ENCODE data around the gene ZNF605.
"Not testable (repeated sequence)": the region's sequence is repeated elsewhere in the genome, so short reads cannot be mapped to it uniquely, and the experiment has no call there.

The ZNF605 gene

DNA sequence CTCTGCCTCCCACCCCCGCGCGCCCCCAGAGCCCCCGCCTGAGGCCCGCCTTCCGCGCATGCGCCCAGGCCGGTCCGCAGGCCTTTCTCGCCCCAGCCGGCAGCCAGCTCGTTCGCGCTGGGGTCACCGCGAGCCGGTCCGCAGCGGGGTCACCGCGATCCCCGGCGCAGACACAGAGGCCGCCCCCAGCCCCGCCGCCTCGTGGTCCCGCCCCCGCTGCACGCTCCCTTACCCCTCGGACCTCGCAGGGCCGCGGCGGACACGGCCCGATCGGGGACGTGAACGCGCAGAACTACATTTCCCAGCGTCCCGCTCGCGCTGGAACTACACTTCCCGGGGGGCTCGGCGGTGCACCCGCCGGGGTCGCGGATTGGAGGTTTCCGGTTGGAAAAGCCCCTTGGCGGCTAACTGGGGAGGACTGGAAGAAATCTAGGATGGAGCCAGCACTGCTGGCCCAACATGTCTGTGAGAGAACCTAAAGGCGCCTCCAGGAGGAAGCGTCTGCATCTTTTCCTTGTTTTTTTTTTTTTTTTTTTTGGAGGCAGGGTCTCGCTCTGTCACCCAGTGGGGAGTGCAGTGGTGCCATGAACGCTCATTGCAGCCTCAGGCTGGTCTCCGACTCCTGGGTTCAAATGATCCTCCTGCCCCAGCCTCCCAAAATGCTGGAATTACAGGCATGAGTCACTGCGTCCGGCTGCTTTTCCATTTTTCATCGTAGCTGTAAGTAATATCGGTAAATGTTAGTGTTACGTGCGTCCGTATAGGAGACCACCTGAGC lies at the start of gene ZNF605:
Gene ZNF605, minus strand, starts transcription at position 296 of the 778 bp plus-strand sequence. CDS start 10,671 bp downstream, outside the sequence.
- peak; percentile 91 for DNase-seq

DNA sequence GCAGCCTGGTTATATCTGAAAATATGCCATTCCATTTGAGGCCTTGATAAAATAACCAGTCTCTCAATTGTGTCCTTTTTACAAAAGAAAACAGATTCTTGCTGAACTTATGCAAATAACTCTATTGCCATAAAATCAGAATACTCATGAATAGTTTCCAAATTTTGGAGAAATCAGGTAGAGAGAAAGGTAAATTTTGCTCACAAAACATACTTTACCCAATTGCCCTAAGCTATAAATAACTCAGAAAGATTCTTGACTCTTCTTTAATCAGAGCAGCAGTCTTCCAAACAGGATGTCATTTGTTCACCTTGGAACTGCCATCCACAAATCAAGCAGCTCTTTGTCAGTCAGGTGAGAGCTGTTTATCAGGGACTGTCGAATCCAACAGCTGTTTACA lies 42.6 kb upstream of the ZNF605 start:
- no peak for DNase-seq

DNA sequence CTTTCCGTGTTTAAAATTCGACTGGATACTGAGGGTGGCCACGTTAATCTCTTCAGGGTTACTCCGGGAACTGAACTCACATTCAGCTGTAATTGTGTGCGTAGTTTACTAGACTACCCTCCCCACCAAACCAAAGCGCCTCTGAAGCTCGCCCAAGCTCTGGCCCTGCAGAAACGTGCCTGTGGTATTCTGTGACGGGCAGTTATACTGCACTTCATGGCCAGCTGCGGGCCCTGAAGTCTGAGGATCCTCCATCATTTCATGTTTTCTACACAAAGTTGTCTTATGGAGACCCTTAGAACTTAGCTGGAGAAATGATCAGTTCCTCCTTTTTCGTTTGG lies 30.7 kb upstream of the ZNF605 start:
- DNase-seq, result peak; percentile 32

DNA sequence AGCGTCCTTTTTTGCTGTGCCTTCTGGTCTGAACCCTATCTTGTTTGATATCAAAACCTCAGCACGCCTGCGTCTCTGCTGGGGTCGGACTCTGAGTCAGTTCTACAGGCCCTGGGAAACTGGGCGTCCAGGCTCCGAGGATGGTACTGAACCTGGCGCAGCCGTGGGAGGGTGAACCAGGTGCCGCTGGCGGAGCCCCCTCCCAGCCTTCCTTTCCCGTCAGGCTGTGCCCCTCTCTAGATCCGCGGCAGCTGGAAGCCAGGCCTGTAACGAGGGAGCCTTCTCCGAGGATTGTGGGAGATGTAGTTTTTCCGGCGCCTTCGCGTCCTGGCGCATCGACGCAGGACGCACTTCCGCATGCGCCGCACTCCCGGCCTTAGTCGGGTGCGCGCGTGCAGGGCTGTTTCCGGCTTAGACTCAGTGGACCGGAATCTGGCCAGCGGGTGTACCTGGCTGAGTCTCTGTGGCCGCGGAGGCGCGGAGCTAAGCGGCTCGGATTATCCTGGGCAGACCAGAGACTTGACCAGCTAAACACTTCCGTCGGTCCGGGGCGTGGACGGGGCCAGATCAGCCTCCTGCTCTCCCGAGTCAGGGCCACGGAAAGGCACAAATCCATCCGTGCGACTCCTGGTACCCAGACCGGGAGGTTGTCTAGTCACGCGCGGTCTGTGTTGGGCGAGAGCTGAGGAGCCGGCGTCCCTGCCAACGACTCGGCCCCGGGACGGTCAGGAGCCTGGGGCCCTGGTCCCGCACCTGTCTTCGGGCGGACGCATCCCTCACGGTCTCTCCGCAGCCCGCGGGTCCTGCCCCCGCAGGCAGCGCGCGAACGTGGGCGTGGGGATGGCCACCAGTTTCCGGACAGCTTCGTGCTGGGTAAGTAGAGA lies 30.1 kb upstream of the ZNF605 start, which contains the start of gene ZNF26:
Gene ZNF26, plus strand, starts transcription at position 367 of the 884 bp plus-strand sequence. Its CDS starts 474 bp downstream, at position 841.
- peak; percentile 96 for DNase-seq

DNA sequence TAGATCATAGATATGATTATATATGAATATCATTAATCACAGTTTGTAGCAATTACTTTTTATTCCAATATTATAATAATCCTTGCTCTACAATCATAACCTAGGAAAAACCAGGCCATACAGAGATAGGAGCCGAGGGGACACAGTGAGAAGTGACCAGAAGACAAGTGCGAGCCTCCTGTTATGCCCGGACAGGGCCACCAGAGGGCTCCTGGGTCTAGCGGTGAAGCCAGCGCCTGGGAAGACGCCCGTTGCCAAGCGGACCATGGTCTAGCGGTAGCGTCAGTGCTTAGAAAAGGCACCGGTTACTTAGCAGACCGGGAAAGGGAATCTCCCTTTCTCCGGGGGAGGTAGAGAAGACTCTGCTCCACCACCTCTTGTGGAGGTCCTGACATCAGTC lies 20.8 kb upstream of the ZNF605 start:
- DNase-seq, result peak; percentile 56

DNA sequence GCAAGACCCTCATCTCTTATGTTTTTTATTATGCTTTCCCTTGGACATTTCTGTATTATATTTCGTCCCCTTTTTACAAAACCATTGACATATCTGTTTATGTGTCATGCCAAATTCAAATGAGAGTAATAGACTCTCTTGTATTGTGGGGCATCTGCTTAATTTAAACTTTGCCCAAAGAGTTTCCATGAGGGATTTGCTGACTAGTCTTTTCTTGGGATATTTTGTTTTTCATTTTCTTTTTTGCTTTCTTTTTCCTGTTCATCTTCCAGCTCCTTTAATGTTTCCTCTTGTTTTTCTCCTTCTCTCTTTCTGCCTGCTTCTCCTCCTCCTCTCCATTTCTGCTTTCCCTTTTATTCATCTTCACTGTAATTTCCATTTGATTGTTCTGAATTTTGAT lies 16.3 kb upstream of the ZNF605 start:
- no peak for DNase-seq

DNA sequence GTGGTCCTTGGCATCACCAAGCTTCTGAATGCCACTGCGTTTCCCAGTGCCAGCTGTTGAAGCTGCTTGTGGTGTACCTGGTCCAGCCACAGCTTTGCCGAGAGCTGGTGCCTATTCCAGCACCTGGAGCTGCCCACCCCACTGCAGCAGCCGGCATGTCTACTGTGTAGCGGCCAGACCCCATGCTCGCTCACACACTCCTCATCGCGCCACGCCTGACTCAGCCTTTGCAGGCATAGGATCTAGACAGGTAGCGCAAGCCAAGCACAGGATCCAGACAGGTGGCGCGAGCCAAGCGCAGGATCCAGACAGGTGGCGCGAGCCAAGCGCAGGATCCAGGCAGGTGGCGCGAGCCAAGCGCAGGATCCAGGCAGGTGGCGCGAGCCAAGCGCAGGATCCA lies 11.6 kb upstream of the ZNF605 start:
- no peak for DNase-seq

DNA sequence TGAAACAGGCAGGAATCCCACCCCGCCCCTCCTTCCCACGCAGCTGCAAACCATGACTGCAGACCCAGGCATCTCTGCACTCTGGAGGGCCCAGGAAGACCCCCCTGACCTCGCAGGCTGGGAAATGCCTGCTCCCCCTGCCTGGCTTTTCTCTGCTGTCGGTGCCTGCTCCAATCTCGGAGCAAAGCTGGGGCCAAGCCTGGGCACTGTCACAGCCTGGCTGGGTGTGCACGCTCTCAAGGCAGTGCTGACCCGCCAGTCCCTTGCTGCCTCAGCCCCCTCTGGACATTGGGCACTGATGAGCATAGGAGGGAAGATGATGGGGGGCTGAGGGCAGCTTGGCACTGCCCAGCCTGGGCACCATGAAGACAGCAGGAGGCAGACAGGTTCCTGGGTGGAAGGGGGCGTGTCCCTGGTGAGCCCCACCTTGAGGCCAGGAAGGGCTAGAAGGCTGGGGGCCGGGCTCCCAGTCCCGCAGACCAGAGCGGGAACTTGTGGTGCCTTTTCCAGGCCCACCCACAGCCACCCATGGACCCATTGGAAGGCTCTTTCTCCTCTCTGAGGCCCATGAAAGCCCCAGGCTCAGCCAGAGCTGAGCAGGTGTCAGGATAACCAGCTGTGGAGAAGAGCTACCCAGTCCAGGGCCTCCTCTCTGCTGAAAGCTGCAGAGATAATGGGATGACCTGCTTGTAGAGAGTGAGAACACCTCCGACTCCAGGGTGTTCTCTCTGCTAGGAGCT lies 10.7 kb upstream of the ZNF605 start:
- no peak for DNase-seq

DNA sequence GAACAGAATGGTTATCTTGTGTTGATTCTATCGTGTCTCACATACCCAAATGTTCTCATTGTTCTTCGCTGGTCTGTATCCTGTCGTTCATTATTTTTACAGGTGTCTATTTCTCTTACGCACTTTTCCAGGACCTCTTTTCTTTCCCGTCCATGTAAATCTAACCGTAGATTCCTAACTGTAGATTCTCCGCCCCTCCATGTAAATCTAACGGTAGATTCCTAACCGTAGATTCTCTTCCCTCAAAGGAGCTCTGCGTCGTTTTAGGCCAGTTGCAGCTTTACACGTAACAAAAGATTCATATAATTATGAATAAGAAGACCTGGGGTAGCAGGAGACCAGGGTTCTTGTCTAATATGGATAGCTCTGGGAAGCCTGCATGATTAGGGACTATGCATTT lies 9.7 kb upstream of the ZNF605 start:
- DNase-seq, result no peak

DNA sequence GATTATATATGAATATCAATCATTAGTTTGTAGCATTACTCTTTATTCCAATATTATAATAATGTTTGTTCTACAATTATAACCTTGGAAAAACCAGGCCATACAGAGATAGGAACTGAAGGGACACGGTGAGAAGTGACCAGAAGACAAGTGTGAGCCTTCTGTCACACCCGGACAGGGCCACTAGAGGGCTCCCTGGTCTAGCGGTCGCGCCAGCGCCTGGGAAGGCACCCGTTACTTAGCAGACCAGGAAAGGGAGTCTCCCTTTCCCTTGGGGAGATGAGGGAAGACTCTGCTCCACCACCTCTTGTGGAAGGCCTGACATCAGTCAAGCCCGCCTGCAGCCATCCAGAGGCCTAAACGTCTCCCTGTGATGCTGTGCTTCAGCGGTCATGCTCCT lies 7.8 kb upstream of the ZNF605 start:
- not testable (repeated sequence) for DNase-seq

DNA sequence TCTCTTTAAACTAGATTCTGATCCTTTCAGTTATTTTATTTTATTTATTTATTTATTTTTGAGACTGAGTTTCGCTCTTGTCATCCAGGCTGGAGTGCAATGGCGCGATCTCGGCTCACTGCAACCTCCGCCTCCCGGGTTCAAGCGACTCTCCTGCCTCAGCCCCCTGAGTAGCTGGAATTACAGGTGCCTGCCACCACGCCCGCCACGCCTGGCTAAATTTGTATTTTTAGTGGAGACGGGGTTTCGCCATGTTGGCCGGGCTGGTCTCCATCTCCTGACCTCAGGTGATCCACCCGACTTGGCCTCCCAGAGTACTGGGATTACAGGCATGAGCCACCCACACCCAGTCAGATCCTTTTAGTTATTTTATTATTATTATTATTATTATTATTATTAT lies 5.7 kb upstream of the ZNF605 start:
- not testable (repeated sequence) for DNase-seq

DNA sequence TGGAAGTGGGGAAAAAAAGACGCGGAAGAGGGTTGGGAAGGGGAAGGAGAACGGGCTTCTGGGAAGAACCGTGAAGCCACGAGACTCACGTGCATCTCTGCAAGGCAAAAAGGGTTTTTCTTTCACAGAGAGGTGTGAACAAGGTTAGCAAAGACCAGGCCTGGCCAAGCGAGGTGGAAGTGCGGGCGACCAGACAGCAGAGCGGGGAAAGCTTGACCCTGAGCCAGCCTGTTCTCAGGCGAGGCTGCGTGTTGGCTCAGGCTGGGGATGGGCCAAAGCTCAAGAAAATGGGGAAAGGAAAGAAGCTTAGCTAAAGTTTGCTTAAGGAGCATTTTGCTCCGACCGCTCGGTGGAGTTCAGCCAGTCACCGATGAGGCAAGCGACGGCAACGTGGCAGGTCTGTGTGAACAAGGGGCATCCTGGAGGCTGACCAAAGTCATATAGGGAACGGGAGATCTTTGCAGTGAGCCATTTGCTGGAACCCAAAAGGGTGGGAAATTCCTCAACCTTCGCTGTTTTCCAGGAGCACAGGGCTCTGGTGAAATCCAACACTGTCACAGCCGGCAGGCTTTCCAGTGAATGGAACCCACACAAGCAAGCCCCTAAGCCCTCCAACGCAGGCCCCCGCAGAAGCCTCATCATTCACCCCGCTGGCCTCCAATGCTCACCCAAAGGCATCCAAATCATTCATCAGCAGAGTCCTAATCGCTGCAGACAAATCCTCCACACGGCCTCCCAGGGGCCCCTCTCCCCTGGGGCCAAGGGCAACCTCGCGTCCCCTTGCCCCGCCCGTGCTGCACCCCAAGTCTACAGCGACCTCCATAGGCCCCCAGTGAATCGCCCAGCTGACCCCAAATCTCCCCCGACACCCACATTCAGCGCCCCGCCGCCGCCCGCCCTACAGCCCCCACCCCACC lies 754 bp downstream of the ZNF605 start:
- peak; percentile 60 for DNase-seq

DNA sequence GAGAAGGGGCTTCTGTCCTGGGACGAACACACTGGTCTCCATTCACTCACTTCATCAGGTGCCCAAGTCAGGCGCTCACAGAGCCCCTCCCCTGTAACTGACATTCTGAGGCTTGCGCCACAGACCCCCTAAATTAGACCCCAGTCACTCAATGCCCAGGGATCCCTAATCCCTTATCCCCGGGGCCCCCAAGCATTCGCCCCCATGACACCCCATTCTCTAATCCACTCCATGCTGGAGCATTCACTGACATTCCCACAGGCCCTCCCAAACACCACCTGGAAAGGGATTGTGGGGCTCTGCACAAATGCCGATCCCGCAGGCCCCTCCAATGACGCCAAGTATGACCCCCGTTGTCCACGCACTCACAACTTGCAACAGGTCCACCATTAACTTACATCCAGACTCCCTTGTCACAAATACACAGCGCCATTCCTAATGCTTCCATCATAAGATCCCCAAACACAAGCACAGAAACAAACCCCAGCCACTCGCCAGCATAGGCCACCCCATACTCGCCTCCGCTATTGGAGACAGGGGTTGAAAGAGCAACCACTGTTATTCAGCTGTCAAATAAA lies 1.5 kb downstream of the ZNF605 start:
- peak; percentile 6 for DNase-seq

DNA sequence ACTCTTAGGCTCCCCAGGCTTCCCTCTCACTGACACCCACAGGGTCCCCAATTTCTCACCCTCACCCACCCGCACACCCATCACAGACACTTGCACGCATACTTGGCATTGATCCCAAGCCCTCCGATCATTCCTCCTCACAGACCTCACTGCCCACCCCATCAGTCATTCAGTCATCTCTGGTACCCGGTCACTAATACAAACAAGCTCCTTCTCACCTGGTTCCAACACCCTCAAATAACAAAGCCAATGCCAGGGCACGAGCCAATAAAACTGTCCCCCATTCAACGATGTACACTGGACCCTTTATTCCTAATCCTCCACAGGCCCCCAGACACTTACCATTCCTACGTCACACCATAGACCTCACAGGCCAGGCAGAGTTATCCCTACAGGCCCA lies 2.3 kb downstream of the ZNF605 start:
- no peak for DNase-seq

DNA sequence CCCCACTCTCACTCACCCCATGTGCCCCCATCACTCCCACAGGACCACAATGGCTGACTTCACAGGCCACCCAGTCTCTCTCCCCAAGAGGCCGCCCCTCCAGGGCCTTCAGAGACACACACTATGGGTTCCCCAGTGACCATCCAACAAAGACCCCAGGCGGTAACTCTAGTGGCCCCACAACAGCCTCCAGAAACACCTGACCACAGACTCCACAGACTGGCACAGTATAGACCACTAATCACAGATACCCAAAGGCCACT lies 3.0 kb downstream of the ZNF605 start:
- DNase-seq, result no peak

DNA sequence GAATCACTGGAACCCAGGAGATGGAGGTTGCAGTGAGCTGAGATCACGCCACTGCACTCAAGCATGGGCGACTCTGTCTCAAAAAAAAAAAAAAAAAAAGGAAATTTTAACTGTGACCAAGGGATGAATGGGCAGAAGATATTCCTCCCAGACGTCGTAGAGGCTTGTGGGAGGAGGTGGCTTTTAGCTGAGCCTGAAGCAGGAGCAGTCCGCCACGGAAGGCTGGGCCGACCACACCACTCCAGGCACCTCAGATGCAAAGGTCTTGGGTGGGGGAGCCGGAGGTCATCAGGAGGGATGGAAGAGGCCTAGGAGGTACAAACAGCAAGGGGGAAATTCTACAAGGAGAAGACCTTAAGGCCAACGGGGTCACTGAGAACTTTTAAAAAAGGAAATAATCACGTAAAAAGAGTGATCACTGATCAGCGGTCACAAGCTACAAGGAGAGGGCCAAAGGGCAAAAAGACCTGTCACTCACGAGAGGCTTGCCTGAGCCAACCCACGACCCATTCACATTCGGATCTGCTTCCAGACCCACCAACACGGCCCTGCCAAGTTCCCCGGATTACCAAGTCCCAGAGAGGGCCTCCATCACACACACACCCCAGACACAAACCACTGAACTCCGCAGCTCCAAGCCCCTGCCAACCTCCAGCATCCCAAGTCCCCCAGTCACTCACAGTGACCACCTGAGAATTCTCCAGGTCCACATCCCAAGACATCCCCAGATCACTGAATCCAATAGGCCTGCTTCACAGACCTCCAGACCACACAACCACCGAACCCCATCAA lies 3.5 kb downstream of the ZNF605 start:
- DNase-seq, result no peak

DNA sequence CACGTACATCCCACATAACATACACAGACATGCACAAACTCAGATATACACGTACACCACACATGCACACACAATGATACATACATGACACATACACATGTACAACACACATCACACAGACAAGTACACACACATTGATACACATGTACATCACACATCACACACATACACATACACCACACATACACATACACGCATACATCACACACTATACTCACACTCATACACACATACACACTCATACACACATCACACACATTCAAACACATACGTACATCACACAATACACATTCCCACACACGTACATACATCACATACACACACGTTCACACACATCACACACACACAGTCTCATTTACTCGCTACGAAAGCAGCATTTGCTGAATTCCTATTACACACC lies 4.5 kb downstream of the ZNF605 start:
- no peak for DNase-seq

DNA sequence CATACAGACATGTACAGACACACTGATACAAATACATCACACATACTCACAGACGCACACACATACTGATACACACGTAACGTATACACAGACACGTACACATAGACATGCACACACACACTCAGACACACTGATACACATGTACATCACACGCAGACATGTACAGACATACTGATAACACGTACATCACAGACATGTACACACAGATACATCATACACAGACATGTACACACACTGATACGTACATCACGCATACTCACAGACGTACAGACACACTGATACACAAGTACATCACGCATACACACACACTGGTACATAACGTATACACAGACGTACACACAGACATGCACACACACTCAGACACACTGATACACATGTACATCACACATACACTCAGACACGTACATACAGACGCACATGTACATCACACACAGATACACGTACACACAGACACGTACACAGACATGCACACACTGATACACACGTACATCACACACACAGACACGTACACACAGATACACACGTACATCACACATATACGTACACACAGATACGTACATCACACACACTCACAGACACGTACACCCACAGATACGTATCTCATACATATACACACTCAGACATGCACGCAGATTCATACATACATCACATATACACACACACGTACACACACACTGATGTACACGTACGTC lies 5.1 kb downstream of the ZNF605 start:
- DNase-seq, result no peak

DNA sequence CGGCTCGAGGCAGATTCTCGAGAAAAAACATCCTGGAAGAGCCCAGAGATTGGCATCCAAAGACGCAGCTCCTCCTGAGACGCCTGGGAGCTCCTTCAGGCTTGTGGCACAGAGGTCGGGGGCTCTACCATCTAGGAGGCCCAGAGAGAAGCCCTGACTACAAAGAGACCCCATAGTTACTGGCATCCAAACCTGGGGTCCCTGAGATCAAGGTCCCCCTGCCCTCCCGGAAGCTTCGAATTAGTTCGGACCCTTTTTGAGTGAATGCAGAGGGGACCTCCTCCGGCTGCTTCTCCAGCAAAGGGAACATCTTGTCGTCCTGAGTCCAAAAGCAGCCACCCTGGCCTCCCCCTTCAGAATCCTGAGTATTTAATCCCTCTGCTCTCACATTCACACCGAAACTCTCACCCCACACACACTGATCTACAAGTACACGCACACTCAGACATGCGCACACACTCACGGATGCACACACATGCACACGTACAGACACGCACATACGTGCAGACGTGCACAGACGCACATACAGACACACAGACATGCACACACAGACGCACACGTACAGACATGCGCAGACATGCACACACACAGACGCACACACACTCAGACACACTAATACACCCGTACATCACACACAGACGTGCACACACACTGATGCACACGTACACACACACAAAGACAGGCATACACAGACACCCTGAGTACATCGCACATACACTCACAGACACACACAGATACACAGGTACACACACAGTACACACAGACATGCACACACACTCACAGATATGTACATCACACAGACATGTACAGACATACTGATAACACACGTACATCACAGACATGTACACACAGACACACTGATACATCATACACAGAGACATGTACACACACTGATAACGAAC lies 5.9 kb downstream of the ZNF605 start:
- DNase-seq, result no peak
